Right lobe of liver (tissue), 6 donors: ENCODE measurements around the gene MAST4. TPM values are rescaled to one million over a fixed set of nuclear protein-coding genes. Genes with fewer than 3 reads are reported as not detected.
A peak's percentile ranks its signal among the peaks of the same experiment; 100 is the strongest.

Experiments used
- ATAC-seq, 4 donors: fragments of 200-7000 bp; cut with Tn5 transposase; one replicate each; pipeline ENCODE4 v1.9.1; 2020; ENCODE audit warnings: mild to moderate bottlenecking in 4 of 4, moderate library complexity in 4 of 4
- DNase-seq, 3 donors: peaks; one replicate each; pipeline ENCODE4 v3.0.0-alpha.2; 2020
- H3K27ac ChIP-seq, 3 donors: fragments of 200-600 bp; one replicate each; pipeline ENCODE4 v1.8.0; 2022
- H3K27me3 ChIP-seq, 2 donors: fragments of 200-600 bp; one replicate each; pipeline ENCODE4 v1.8.0; 2022
- H3K36me3 ChIP-seq, 4 donors: fragments of 200-600 bp; sonication (generic) in 1 of 4; one replicate each; pipeline versions ENCODE4 v1.5.1 to v1.8.0; 2017 to 2022; ENCODE audit warnings: control low read depth in 1 of 4
- H3K4me1 ChIP-seq, 4 donors: fragments of 200-600 bp; sonication (generic) in 1 of 4; one replicate each; pipeline versions ENCODE4 v1.5.1 to v1.8.0; 2017 to 2022; ENCODE audit warnings: control low read depth in 1 of 4
- H3K4me3 ChIP-seq, 3 donors: fragments of 200-600 bp; one replicate each; pipeline ENCODE4 v1.8.0; 2022
- H3K9me3 ChIP-seq, 4 donors: fragments of 200-600 bp; sonication (generic) in 1 of 4; one replicate each; pipeline versions ENCODE4 v1.5.1 to v1.8.0; 2017 to 2022; ENCODE audit warnings: control low read depth in 1 of 4
- CTCF ChIP-seq, 4 donors: fragments of 200-600 bp in 3 of 4; fragments of 450-650 bp in 1 of 4; IDR thresholded peaks; one replicate each; pipeline versions ENCODE4 v1.5.1 to v1.8.0; 2016 to 2022; ENCODE audit warnings: antibody characterized with exemption in 4 of 4, mild to moderate bottlenecking in 2 of 4
- POLR2A ChIP-seq: fragments of 450-650 bp; IDR thresholded peaks from one replicate; pipeline ENCODE4 v1.6.1; 2017; ENCODE audit warnings: antibody characterized with exemption, mild to moderate bottlenecking
- WGBS: methylation state at CpG from one replicate; pipeline ENCODE4 v1.1.6; 2018; ENCODE audit warnings: low coverage, low lambda C conversion rate; ENCODE audit not compliant: insufficient coverage; ENCODE audit errors: missing lambda C conversion rate; 5-methylcytosine and 5-hydroxymethylcytosine counted together
- intact Hi-C, 2 donors: fragments of 100-400 bp; cut with DNase I; formaldehyde crosslinking; loops; one replicate each; pipeline versions ENCODE4 v1.11.2 to v1.14.1; 2022
- total RNA-seq, 6 experiments: library from RNA; depleted of rRNA in 2 of 6; stranded (reverse); fragments of >200 nt in 2 of 6; fragmentation: NEBNext Ultra II Directional in 3 of 6; extraction: Animal tissue kit (Norgen Biotek cat#: 25700) in 3 of 6; gene quantifications; one replicate each; pipeline versions ENCODE4 v1.1.0 to v1.2.4, GENCODE V29; 2016 to 2023
- donor health status: DM: no; HTN: yes; CAD: no.
- donor health status: DM: no; HTN: no; CAD: no.
- donor health status: DM: no; HTN: no; CAD: no.
- donor health status: DM: no; HTN: yes; CAD: no.
- donor health status: DM: no; HTN: yes; CAD: no.

MAST4 gene
- total RNA-seq, 6 experiments from 2014 or later = 9.4 to 23.5 (median 13.9) TPM

DNA sequence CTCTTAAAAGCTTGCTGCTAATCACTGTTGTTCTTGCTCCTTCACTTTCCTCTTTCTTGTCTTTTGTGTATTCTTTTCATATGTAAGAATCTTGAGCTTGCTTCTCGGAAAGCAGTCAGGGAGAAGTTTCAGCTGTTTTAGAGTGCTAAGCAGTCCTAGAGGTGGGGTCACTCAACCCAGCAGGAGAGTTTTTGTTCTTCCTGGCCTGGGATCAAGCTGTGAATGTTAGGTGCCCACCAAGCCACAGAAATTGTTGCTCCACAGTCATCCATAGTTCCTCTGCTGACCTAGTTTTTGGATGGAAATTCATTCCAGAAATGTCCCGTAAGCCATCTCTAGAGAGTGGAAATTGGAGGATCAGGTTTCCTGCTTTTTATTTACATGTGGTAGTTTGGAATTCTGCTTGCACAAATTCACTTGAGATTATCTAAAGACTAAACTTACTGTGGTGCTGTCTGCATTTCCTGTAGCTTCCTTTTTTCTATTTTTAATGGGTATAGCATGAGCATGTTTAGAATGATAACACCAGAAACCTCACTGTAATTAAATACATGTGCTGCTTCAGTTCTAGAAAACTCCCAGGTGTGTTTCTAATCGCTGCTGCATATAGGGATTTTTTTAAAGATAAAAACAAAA, 108.7 kb downstream of the MAST4 start:
- no peak for DNase-seq
- 13% methylated on average over 3 of the region's 3 CpGs for WGBS
- H3K27me3 ChIP-seq = no peaks in the 10 kb centered on the region
- TF ChIP-seq CTCF (IDR thresholded peaks at IDR 0.05) = no peak
- no peak for TF ChIP-seq POLR2A
- intact Hi-C loops = no loop called here
- no peak overlapping the region for H3K27ac ChIP-seq
- no peaks in the 10 kb centered on the region for H3K36me3 ChIP-seq
- no peak overlapping the region for H3K4me3 ChIP-seq
- no peaks in the 10 kb centered on the region for H3K9me3 ChIP-seq
- no peaks in the 10 kb centered on the region for H3K4me1 ChIP-seq
- ATAC-seq = no peak

- peaks cover 0 to 3% (median 0%) of the 10 kb centered on the region in 4 donors for H3K9me3 ChIP-seq
- intact Hi-C loops = no loop called here
- TF ChIP-seq CTCF (IDR thresholded peaks at IDR 0.05) (no peak), POLR2A (no peak)
- no peaks in the 10 kb centered on the region for H3K27me3 ChIP-seq
- H3K27ac ChIP-seq = no peak overlapping the region
- no peaks in the 10 kb centered on the region for H3K36me3 ChIP-seq
- H3K4me1 ChIP-seq = no peaks in the 10 kb centered on the region
- no peak overlapping the region for H3K4me3 ChIP-seq
- DNase-seq (no peak), ATAC-seq (no peak)
- WGBS = 30% methylated on average over 1 of the region's 1 CpG
Measured at GRCh38 chr5:66708368-66708767, 112.2 kb downstream of the MAST4 start.

DNA sequence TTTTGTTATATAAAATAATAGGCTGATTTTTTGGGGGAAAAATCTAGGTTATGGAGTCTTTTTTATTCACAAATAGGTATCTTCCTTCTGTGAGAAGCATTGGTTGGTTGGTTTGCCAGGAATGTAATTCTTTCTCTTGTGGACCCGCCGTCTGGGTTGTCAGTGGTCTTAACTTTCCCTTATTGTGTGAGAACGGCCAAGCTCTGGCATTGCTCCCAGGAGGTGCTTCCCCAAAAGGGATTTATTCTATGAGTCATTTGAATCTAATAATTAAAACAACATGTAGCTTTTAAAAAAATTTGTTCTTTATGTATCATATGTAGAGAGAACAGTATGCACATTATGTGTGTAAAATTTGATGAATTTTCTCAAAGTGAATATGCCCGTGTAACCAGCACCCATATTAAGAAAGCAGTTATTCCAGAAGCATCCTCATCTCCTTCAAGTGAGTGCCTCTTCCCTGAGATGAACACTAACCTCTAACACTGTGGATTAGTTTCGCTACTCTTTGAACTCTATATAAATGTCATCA, 114.4 kb downstream of the MAST4 start:
- DNase-seq (no peak), ATAC-seq (no peak)
- peaks cover 0 to 3% (median 0%) of the 10 kb centered on the region in 4 donors for H3K9me3 ChIP-seq
- no peak overlapping the region for H3K27ac ChIP-seq
- WGBS = 68% methylated on average over 5 of the region's 5 CpGs
- H3K4me3 ChIP-seq = no peak overlapping the region
- no peaks in the 10 kb centered on the region for H3K36me3 ChIP-seq
- no peaks in the 10 kb centered on the region for H3K4me1 ChIP-seq
- no peaks in the 10 kb centered on the region for H3K27me3 ChIP-seq
- intact Hi-C loops = no loop called here
- no peak for TF ChIP-seq POLR2A
- no peak for TF ChIP-seq CTCF (IDR thresholded peaks at IDR 0.05)

DNA sequence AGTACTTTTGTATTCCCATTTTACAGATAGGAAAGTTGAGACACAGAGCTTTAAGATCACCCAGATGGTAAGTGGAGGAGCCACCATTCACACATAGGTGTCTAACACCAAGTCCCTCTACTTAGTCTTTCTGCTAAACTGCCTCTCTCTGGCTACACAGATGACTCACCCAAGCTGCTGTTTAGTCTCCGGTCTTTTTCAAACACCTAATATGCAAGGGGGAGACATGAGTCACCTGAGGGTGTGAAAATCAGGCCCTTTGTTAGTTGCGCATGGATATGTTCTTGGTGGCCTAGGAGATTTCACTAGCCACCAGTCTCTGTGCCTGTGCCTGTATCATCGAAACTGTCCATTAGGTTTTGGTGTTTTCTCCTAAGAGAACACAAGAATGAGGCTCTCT, 117.8 kb downstream of the MAST4 start:
- H3K9me3 ChIP-seq = peaks cover 0 to 3% (median 0%) of the 10 kb centered on the region in 4 donors
- ATAC-seq (peak in 1 of 4 donors; percentile 33), DNase-seq (no peak)
- no peak overlapping the region for H3K27ac ChIP-seq
- no peaks in the 10 kb centered on the region for H3K27me3 ChIP-seq
- WGBS = 60% methylated on average over 2 of the region's 3 CpGs
- TF ChIP-seq CTCF (IDR thresholded peaks at IDR 0.05) (no peak), POLR2A (no peak)
- intact Hi-C loops = no loop called here
- H3K4me1 ChIP-seq = no peaks in the 10 kb centered on the region
- no peaks in the 10 kb centered on the region for H3K36me3 ChIP-seq
- no peak overlapping the region for H3K4me3 ChIP-seq
